ENCODE results near the gene RNFT2. TPM values are rescaled to one million over a fixed set of nuclear protein-coding genes. Genes with fewer than 3 reads are reported as not detected.
A peak's percentile ranks its signal among the peaks of the same experiment; 100 is the strongest.

RNFT2 gene
- total RNA-seq, 5 donors from 2014 or later (not counting 1 experiment from before 2014, with no cell fraction given), result 5.1 to 7.6 (median 6.9) TPM

DNA sequence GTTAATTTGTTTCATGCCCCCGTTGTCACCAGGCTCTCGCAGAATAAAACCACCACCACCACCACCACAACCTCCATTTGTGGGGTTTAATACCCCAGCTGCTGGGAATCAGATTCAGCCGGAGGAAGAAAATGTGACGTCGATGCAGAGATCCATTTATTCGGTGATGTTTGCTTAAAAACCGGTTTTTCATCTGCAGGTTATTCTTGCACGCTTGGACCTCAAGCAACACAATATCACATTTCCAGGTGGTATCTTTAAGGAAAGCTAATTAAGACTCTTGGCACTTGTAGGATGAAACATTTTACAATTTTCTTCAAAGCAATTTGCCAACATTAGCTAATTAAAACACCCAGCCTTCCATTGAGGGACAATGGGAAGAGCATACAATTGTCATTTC lies 40.0 kb upstream of the RNFT2 start:
- H3K27ac Mint-ChIP-seq, result no peak overlapping the region
- H3K27me3 ChIP-seq (replicated peaks in 1 of 2; ENCODE audit: control insufficient read depth in 2 of 2, extremely low read depth in 1 of 2, insufficient read depth in 2 of 2, low read length in 1 of 2), result peaks cover 0 to 40% of the 10 kb centered on the region in 2 experiments
- ATAC-seq (replicated peaks in 1 of 4) (no peak), DNase-seq (no peak)
- H3K4me3 ChIP-seq (ENCODE audit: control insufficient read depth in 1 of 2, extremely low read depth in 1 of 2, low read length in 1 of 2), result no peak overlapping the region
- ChIA-PET CTCF (interaction anchor here in 1 of 2 donors (0.6 to 0.9 kb wide), 3 partner anchors 22 to 258 kb away, joined by 3 to 4 read pairs (median 3); no protein-coding TSS in a partner anchor), POLR2A (no interaction called here)
- H3K27me3 Mint-ChIP-seq, result peaks cover 20 to 30% of the 10 kb centered on the region in 2 donors
- H3K36me3 ChIP-seq (ENCODE audit: control insufficient read depth in 2 of 2, extremely low read depth in 1 of 2, insufficient read depth in 1 of 2, low read length in 1 of 2), result no peaks in the 10 kb centered on the region
- H3K36me3 Mint-ChIP-seq, result no peaks in the 10 kb centered on the region
- no peak overlapping the region for H3K4me3 Mint-ChIP-seq
- WGBS (ENCODE audit: insufficient coverage), result 100% methylated on average over 1 of the region's 8 CpGs
- no peaks in the 10 kb centered on the region for H3K9me3 ChIP-seq
- H3K27ac ChIP-seq (ENCODE audit: low read length), result no peak overlapping the region
- peaks cover 6 to 10% (median 8%) of the 10 kb centered on the region in 3 donors for H3K4me1 Mint-ChIP-seq
- H3K4me1 ChIP-seq (ENCODE audit: control insufficient read depth in 1 of 2, extremely low read depth in 1 of 2, insufficient read depth in 2 of 2, low read length in 2 of 2), result no peaks in the 10 kb centered on the region
- no peaks in the 10 kb centered on the region for H3K9me3 Mint-ChIP-seq

DNA sequence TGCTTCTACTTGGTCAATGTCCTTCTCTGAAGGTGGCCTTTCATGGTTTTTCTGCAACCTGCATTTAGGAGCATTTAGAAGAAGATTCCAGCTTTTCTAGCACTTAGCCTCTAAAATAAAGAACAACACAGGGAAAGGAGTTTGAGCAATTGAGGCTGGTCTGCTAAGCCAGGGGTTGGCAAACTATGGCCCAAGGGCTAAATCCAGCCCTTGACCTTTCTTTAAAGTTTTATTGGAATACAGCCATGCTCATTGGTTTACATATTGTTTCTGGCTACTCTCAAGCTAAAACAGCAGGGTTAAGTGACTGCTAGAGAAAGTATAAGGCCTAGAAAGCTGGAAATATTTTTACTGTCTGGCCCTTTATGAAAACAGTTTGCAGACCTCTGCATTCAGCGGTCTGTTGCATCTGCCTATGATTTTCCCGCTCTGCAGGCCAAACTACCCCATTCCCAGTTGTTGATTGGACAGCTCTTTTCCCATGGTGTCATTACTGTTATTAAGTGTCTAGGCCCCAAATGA lies 39.5 kb upstream of the RNFT2 start:
- H3K4me3 ChIP-seq (ENCODE audit: control insufficient read depth in 1 of 2, extremely low read depth in 1 of 2, low read length in 1 of 2), result no peak overlapping the region
- H3K27me3 ChIP-seq (replicated peaks in 1 of 2; ENCODE audit: control insufficient read depth in 2 of 2, extremely low read depth in 1 of 2, insufficient read depth in 2 of 2, low read length in 1 of 2), result peaks cover 0 to 38% of the 10 kb centered on the region in 2 experiments
- Mint-ChIP-seq H3K4me1 (peaks cover 3 to 10% (median 8%) of the 10 kb centered on the region in 3 donors), H3K27ac (no peak overlapping the region), H3K9me3 (no peaks in the 10 kb centered on the region), H3K27me3 (peaks cover 17 to 29% of the 10 kb centered on the region in 2 donors), H3K4me3 (no peak overlapping the region), H3K36me3 (no peaks in the 10 kb centered on the region)
- H3K4me1 ChIP-seq (ENCODE audit: control insufficient read depth in 1 of 2, extremely low read depth in 1 of 2, insufficient read depth in 2 of 2, low read length in 2 of 2), result peaks cover 0 to 3% of the 10 kb centered on the region in 2 experiments
- no peak for ATAC-seq (replicated peaks in 1 of 4)
- POLR2A ChIA-PET, result no interaction called here
- no peaks in the 10 kb centered on the region for H3K9me3 ChIP-seq
- H3K27ac ChIP-seq (ENCODE audit: low read length), result no peak overlapping the region
- WGBS (ENCODE audit: insufficient coverage), result 80% methylated on average over 1 of the region's 2 CpGs
- CTCF ChIA-PET, result interaction anchor here in 1 of 2 donors (0.6 to 0.9 kb wide), 3 partner anchors 22 to 258 kb away, joined by 3 to 4 read pairs (median 3); no protein-coding TSS in a partner anchor
- no peaks in the 10 kb centered on the region for H3K36me3 ChIP-seq (ENCODE audit: control insufficient read depth in 2 of 2, extremely low read depth in 1 of 2, insufficient read depth in 1 of 2, low read length in 1 of 2)
- no peak for DNase-seq

DNA sequence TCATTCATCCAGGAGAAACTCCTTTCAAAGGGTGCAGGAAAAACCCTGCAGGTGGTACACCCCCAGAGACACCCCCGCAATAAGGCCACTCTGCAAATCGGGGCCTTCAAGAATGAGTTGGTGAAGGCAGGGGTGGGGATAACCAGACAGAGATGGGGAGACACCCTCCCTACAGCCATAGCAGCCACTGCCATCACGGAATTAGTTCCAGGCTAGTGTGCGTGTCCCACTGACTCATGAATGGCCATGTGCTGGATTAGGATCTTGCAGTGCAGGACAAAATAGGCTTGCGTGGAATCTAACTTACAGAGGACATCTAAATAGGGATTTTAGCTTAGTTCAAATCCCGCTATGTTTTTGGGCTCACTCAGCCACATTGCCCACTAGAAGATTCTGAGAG lies 38.0 kb upstream of the RNFT2 start:
- H3K36me3 ChIP-seq (ENCODE audit: control insufficient read depth in 2 of 2, extremely low read depth in 1 of 2, insufficient read depth in 1 of 2, low read length in 1 of 2), result no peaks in the 10 kb centered on the region
- Mint-ChIP-seq H3K36me3 (no peaks in the 10 kb centered on the region), H3K9me3 (no peaks in the 10 kb centered on the region), H3K27ac (no peak overlapping the region), H3K4me1 (peaks cover 2 to 6% (median 3%) of the 10 kb centered on the region in 3 donors), H3K27me3 (peaks cover 7 to 15% of the 10 kb centered on the region in 2 donors), H3K4me3 (no peak overlapping the region)
- H3K4me3 ChIP-seq (ENCODE audit: control insufficient read depth in 1 of 2, extremely low read depth in 1 of 2, low read length in 1 of 2), result no peak overlapping the region
- no peaks in the 10 kb centered on the region for H3K9me3 ChIP-seq
- WGBS (ENCODE audit: insufficient coverage), result no CpG with 5 or more reads among the region's 6 CpGs
- peaks cover 0 to 27% of the 10 kb centered on the region in 2 experiments for H3K27me3 ChIP-seq (replicated peaks in 1 of 2; ENCODE audit: control insufficient read depth in 2 of 2, extremely low read depth in 1 of 2, insufficient read depth in 2 of 2, low read length in 1 of 2)
- peaks cover 0 to 3% of the 10 kb centered on the region in 2 experiments for H3K4me1 ChIP-seq (ENCODE audit: control insufficient read depth in 1 of 2, extremely low read depth in 1 of 2, insufficient read depth in 2 of 2, low read length in 2 of 2)
- H3K27ac ChIP-seq (ENCODE audit: low read length), result no peak overlapping the region
- POLR2A ChIA-PET, result no interaction called here
- DNase-seq (no peak), ATAC-seq (replicated peaks in 1 of 4) (no peak)
- CTCF ChIA-PET, result interaction anchor here (0.7 to 1.0 kb wide), 2 partner anchors 9 to 318 kb away, joined by 4 read pairs; no protein-coding TSS in a partner anchor

DNA sequence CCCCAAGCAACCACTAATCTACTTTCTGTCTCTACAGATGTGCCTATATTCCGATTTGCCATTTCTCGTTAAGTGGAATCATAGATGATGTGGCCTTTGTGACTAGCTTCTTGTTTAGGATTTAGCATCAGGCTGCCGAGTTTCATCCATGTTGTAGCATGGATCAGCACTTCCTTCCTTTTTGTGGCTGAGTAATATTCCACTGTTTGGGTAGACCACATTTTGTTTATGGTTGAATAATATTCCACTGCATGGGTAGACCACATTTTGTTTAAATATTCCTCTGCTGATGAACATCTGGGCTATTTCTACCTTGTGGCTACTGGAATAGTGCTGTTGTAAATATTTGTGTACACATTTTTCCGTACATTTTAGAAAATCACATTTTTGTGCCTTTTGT lies 36.7 kb upstream of the RNFT2 start:
- POLR2A ChIA-PET, result interaction anchor here in 1 of 2 donors (0.5 kb wide), 1 partner anchor 18 kb away, joined by 3 read pairs; no protein-coding TSS in a partner anchor
- DNase-seq, result no peak
- CTCF ChIA-PET, result interaction anchor here (0.6 to 1.1 kb wide), 4 partner anchors 21 to 515 kb away, joined by 3 to 4 read pairs (median 4); no protein-coding TSS in a partner anchor
- peaks cover 2 to 6% (median 2%) of the 10 kb centered on the region in 3 donors for H3K4me1 Mint-ChIP-seq
- Histone ChIP-seq H3K27ac (ENCODE audit: low read length) (no peak overlapping the region), H3K36me3 (ENCODE audit: control insufficient read depth in 2 of 2, extremely low read depth in 1 of 2, insufficient read depth in 1 of 2, low read length in 1 of 2) (no peaks in the 10 kb centered on the region), H3K4me1 (ENCODE audit: control insufficient read depth in 1 of 2, extremely low read depth in 1 of 2, insufficient read depth in 2 of 2, low read length in 2 of 2) (peaks cover 0 to 3% of the 10 kb centered on the region in 2 experiments), H3K4me3 (ENCODE audit: control insufficient read depth in 1 of 2, extremely low read depth in 1 of 2, low read length in 1 of 2) (no peak overlapping the region), H3K27me3 (replicated peaks in 1 of 2; ENCODE audit: control insufficient read depth in 2 of 2, extremely low read depth in 1 of 2, insufficient read depth in 2 of 2, low read length in 1 of 2) (peaks cover 0 to 14% of the 10 kb centered on the region in 2 experiments), H3K9me3 (no peaks in the 10 kb centered on the region)
- H3K27ac Mint-ChIP-seq, result no peak overlapping the region
- no peaks in the 10 kb centered on the region for H3K36me3 Mint-ChIP-seq
- peaks cover 6% of the 10 kb centered on the region in 2 donors for H3K27me3 Mint-ChIP-seq
- no peak for ATAC-seq (replicated peaks in 1 of 4)
- no peaks in the 10 kb centered on the region for H3K9me3 Mint-ChIP-seq
- H3K4me3 Mint-ChIP-seq, result no peak overlapping the region
- 83% methylated on average over 1 of the region's 4 CpGs for WGBS (ENCODE audit: insufficient coverage)

DNA sequence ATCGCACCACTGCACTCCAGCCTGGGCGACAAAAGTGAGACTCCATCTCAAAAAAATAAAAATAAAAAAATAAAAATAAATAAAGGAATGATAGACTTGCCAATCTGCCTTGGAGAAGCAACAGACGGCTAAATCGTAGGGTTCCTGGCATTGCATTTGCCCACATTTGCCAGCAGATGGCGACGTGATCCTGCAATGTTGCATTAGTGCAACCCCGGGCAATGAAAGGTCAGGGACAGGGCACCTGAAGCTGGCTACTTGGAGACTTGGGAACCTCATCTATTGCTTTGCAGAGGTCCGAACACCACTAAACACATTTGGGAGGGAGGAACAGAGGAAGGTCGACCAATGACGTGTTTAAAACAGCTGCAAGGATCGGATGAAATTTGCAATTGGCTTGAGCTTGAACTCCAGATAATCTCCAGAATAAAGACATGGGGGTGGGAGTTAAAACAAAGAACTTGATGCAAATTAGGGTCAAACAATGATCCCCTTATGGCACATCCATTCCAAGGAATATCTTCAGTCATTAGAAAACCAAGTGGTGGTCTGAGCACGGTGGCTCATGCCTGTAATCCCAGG lies 34.8 kb upstream of the RNFT2 start:
- no peaks in the 10 kb centered on the region for H3K36me3 ChIP-seq (ENCODE audit: control insufficient read depth in 2 of 2, extremely low read depth in 1 of 2, insufficient read depth in 1 of 2, low read length in 1 of 2)

DNA sequence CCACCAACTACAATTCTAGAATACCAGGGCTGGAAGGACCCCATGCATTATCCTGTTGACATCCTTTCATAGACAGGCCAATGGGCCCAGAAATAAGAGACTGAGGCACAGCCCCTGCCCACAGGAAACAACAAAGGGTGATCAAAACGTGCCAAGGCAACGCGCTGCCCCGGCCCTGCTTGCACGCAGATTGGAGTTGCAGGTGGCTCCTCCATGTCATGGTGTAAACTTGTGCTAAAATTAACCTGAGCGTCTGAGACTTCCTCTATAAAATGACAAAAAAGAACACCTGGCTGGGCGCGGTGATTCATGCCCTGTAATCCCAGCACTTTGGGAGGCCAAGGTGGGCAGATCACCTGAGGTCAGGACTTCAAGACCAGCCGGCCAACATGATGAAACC lies 30.4 kb upstream of the RNFT2 start:
- no peaks in the 10 kb centered on the region for H3K9me3 Mint-ChIP-seq
- Histone ChIP-seq H3K9me3 (no peaks in the 10 kb centered on the region), H3K36me3 (ENCODE audit: control insufficient read depth in 2 of 2, extremely low read depth in 1 of 2, insufficient read depth in 1 of 2, low read length in 1 of 2) (no peaks in the 10 kb centered on the region), H3K27me3 (replicated peaks in 1 of 2; ENCODE audit: control insufficient read depth in 2 of 2, extremely low read depth in 1 of 2, insufficient read depth in 2 of 2, low read length in 1 of 2) (peaks cover 0 to 11% of the 10 kb centered on the region in 2 experiments), H3K4me3 (ENCODE audit: control insufficient read depth in 1 of 2, extremely low read depth in 1 of 2, low read length in 1 of 2) (no peak overlapping the region), H3K27ac (ENCODE audit: low read length) (no peak overlapping the region), H3K4me1 (ENCODE audit: control insufficient read depth in 1 of 2, extremely low read depth in 1 of 2, insufficient read depth in 2 of 2, low read length in 2 of 2) (peaks cover 0 to 15% of the 10 kb centered on the region in 2 experiments)
- no peak overlapping the region for H3K27ac Mint-ChIP-seq
- no peak overlapping the region for H3K4me3 Mint-ChIP-seq
- no peak for ATAC-seq (replicated peaks in 1 of 4)
- DNase-seq, result no peak
- POLR2A ChIA-PET, result no interaction called here
- CTCF ChIA-PET, result interaction anchor here in 1 of 2 donors (2.6 kb wide), 1 partner anchor 566 kb away, joined by 15 read pairs; no protein-coding TSS in a partner anchor
- H3K27me3 Mint-ChIP-seq, result peaks cover 4 to 9% of the 10 kb centered on the region in 2 donors
- H3K4me1 Mint-ChIP-seq, result peaks cover 12 to 18% (median 13%) of the 10 kb centered on the region in 3 donors
- H3K36me3 Mint-ChIP-seq, result peaks cover 2% of the 10 kb centered on the region
- WGBS (ENCODE audit: insufficient coverage), result 69% methylated on average over 6 of the region's 9 CpGs

More for the DNA sequence above, 34.8 kb upstream of the RNFT2 start:
- POLR2A ChIA-PET, result interaction anchor here in 1 of 2 donors (0.6 kb wide), 1 partner anchor 667 kb away, joined by 3 read pairs; no protein-coding TSS in a partner anchor
- Histone ChIP-seq H3K4me1 (ENCODE audit: control insufficient read depth in 1 of 2, extremely low read depth in 1 of 2, insufficient read depth in 2 of 2, low read length in 2 of 2) (peaks cover 0 to 3% of the 10 kb centered on the region in 2 experiments), H3K4me3 (ENCODE audit: control insufficient read depth in 1 of 2, extremely low read depth in 1 of 2, low read length in 1 of 2) (no peak overlapping the region), H3K9me3 (no peaks in the 10 kb centered on the region), H3K27ac (ENCODE audit: low read length) (no peak overlapping the region), H3K27me3 (replicated peaks in 1 of 2; ENCODE audit: control insufficient read depth in 2 of 2, extremely low read depth in 1 of 2, insufficient read depth in 2 of 2, low read length in 1 of 2) (peaks cover 0 to 5% of the 10 kb centered on the region in 2 experiments)
- Mint-ChIP-seq H3K27me3 (peaks cover 4 to 6% of the 10 kb centered on the region in 2 donors), H3K9me3 (no peaks in the 10 kb centered on the region), H3K4me3 (no peak overlapping the region), H3K27ac (no peak overlapping the region), H3K36me3 (no peaks in the 10 kb centered on the region), H3K4me1 (peaks cover 2 to 6% (median 2%) of the 10 kb centered on the region in 3 donors)
- DNase-seq (peak; percentile 13 to 80 (median 53)), ATAC-seq (replicated peaks in 1 of 4) (peak in 3 of 4 experiments; percentile 56 to 65 (median 64))
- CTCF ChIA-PET, result interaction anchor here (0.5 to 1.7 kb wide), 12 partner anchors 19 to 704 kb away, joined by 3 to 13 read pairs (median 4); no protein-coding TSS in a partner anchor
- 29% methylated on average over 8 of the region's 12 CpGs for WGBS (ENCODE audit: insufficient coverage)

Data from T-cell (primary cell).